VCaP (cell line): ENCODE measurements around the gene ARMC3.

ENCODE experiments used
- H3K27ac ChIP-seq: fragments of 450-650 bp; 2 replicates; pipeline ENCODE4 v1.5.1; 2017
- TF ChIP-seq, protein P1 (sequence below): fragments of 450-650 bp; conservative IDR thresholded peaks from 2 replicates; pipeline ENCODE4 v1.5.1; 2017; ENCODE audit warnings: mild to moderate bottlenecking, moderate library complexity

ARMC3 gene

DNA sequence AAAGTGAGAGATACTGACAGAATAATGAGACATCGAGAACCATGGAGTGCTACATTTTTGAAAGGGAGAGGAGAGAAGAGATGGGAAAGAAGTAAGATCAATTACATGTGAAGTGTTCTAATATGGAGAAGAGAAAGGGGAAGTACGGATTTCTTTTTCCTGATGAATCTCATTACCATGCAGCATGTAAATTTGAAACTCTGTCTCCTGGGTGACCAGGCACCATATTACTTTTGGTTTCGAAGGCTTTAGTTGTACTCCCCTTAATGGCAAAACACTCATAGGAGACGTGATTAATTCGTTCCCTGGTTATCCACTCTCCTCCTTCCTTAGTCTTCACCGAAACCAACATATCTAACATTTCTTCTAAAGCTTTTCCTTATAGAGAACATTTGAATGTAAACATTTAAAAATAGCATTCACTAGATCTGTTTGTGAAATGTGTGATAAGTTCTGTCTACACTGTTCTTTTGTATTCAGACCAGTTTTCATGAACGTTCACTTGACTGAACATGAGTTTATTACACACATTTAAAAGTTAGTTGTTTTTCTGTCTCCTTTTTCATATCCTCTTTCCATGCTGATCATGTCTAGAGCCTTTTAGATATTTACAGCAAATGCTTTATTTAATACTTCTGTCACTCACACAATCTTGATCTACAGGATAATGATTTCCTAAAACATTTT is 87.3 kb downstream of the ARMC3 start:
- H3K27ac ChIP-seq, result no peak overlapping the region
- TF ChIP-seq, protein P1, sequence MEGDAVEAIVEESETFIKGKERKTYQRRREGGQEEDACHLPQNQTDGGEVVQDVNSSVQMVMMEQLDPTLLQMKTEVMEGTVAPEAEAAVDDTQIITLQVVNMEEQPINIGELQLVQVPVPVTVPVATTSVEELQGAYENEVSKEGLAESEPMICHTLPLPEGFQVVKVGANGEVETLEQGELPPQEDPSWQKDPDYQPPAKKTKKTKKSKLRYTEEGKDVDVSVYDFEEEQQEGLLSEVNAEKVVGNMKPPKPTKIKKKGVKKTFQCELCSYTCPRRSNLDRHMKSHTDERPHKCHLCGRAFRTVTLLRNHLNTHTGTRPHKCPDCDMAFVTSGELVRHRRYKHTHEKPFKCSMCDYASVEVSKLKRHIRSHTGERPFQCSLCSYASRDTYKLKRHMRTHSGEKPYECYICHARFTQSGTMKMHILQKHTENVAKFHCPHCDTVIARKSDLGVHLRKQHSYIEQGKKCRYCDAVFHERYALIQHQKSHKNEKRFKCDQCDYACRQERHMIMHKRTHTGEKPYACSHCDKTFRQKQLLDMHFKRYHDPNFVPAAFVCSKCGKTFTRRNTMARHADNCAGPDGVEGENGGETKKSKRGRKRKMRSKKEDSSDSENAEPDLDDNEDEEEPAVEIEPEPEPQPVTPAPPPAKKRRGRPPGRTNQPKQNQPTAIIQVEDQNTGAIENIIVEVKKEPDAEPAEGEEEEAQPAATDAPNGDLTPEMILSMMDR, result no peak

GRCh38 chr10:23016636-23017035 is 88.8 kb downstream of the ARMC3 start:
- TF ChIP-seq, protein P1, result no peak
- H3K27ac ChIP-seq, result no peak overlapping the region

DNA sequence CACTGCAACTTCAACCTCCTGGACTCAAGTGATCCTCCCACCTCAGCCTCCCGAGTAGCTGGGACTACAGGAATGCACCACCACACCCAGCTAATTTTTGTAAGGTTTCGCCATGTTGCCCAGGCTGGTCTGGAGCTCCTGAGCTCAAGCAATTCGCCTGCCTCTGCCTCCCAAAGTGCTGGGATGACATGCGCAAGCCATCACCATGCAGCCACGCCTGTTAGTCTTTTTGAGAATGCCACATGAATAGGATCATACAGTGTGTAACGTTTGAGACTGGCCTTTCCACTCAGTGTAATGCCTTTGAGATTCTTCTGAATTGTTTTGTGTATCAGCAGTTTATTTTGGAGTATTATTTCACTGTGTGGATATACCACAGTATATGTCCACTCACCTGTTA is 91.8 kb downstream of the ARMC3 start:
- TF ChIP-seq, protein P1, result no peak
- H3K27ac ChIP-seq, result no peak overlapping the region

- TF ChIP-seq, protein P1, result no peak
- no peak overlapping the region for H3K27ac ChIP-seq
These were observed 93.6 kb downstream of the ARMC3 start for GRCh38 chr10:23021430-23021829.

- H3K27ac ChIP-seq, result no peak overlapping the region
- TF ChIP-seq, protein P1, result no peak
These were observed 96.1 kb downstream of the ARMC3 start for GRCh38 chr10:23024002-23024401.

DNA sequence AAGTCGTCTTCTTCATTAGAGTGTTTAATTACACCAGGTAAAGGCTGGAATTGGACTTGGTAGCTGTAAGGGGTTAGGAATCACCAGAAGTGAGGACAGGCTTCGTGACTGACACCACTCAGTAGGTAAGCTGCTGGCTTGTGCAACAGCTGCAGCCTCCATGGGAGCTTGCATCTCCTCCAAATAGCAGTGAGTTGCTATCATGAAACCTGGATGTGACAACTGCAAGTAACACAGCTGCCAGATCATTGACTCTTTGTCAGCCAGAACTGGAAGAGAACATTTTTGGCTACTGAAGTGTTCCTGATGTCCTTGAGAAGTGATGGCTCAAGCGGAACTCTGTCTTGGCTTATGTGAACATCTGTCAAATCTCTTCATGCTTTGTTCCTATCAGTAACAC is 103.5 kb downstream of the ARMC3 start:
- TF ChIP-seq, protein P1, result no peak
- no peak overlapping the region for H3K27ac ChIP-seq

DNA sequence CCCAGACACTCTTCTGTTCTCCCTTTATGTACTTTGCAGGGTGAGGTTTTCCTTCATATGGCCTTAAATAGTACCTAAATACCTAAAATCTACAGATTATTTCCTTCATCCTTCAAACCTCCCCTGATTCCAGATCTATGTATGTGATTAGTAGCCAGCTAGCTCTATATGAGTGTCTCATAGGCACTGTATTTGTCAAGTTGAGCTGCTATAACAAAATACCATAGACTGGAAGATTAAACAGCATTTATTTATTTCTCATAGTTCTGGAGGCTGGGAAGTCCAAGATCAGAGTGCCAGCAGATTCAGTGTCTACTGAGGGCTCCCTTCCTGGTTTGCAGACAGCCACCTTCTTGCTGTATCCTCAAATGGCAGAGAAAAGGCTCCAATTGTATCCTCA is 106.9 kb downstream of the ARMC3 start:
- H3K27ac ChIP-seq, result no peak overlapping the region
- TF ChIP-seq, protein P1, result no peak
